MM.1S (cell line): Measurements from ENCODE around the gene ST3GAL4.

Experiments
- DNase-seq: peaks from one replicate; pipeline ENCODE4 v3.0.0-alpha.2; 2015
- H2AFZ ChIP-seq: fragments of 300-600 bp; sonication (generic); 2 replicates; pipeline ENCODE4 v1.6.0; 2016; ENCODE audit warnings: antibody characterized with exemption, low read length
- H3F3A ChIP-seq: fragments of 300-600 bp; sonication (generic); 2 replicates; pipeline ENCODE4 v1.6.1; 2016; ENCODE audit warnings: mild to moderate bottlenecking, antibody characterized with exemption, low read length, moderate library complexity, mixed read lengths; ENCODE audit not compliant: insufficient read depth
- H3K27ac ChIP-seq: fragments of 300-600 bp; sonication (generic); 2 replicates; pipeline ENCODE4 v1.5.1; 2016; ENCODE audit warnings: mild to moderate bottlenecking, low read length
- H3K27me3 ChIP-seq: fragments of 300-600 bp; sonication (generic); replicated peaks from 2 replicates; pipeline ENCODE4 v1.6.0; 2016; ENCODE audit warnings: low read length; ENCODE audit not compliant: insufficient read depth
- H3K36me3 ChIP-seq: fragments of 300-600 bp; sonication (generic); replicated peaks from 2 replicates; pipeline ENCODE4 v1.6.1; 2016; ENCODE audit warnings: mild to moderate bottlenecking, low read length, mixed read lengths; ENCODE audit not compliant: insufficient read depth
- H3K4me1 ChIP-seq: fragments of 300-600 bp; sonication (generic); 2 replicates; pipeline ENCODE4 v1.6.1; 2016; ENCODE audit warnings: low read length, mixed read lengths
- H3K4me2 ChIP-seq: fragments of 300-600 bp; sonication (generic); 2 replicates; pipeline ENCODE4 v1.6.0; 2016; ENCODE audit warnings: low read depth, low read length
- H3K4me3 ChIP-seq: fragments of 300-600 bp; sonication (generic); 2 replicates; pipeline ENCODE4 v1.5.1; 2016; ENCODE audit warnings: low read length, mixed read lengths
- H3K79me2 ChIP-seq: fragments of 300-600 bp; sonication (generic); 2 replicates; pipeline ENCODE4 v1.6.1; 2016; ENCODE audit warnings: mixed run types, low read length, mixed read lengths
- H3K9ac ChIP-seq: fragments of 300-600 bp; sonication (generic); 2 replicates; pipeline ENCODE4 v1.6.1; 2016; ENCODE audit warnings: low read length, mixed read lengths
- H3K9me2 ChIP-seq: fragments of 300-600 bp; sonication (generic); replicated peaks from 2 replicates; pipeline ENCODE4 v1.6.1; 2016; ENCODE audit warnings: mild to moderate bottlenecking, low read length, mixed read lengths; ENCODE audit not compliant: insufficient read depth
- H3K9me3 ChIP-seq: fragments of 300-600 bp; sonication (generic); replicated peaks from 2 replicates; pipeline ENCODE4 v1.6.1; 2016; ENCODE audit warnings: mild to moderate bottlenecking, low read length, mixed read lengths; ENCODE audit not compliant: insufficient read depth
- H4K20me1 ChIP-seq: fragments of 300-600 bp; sonication (generic); 2 replicates; pipeline ENCODE4 v1.6.1; 2016; ENCODE audit warnings: mild to moderate bottlenecking, low read length, moderate library complexity, mixed read lengths; ENCODE audit not compliant: insufficient read depth
- CTCF ChIP-seq: fragments of 300-600 bp; sonication (generic); IDR thresholded peaks from 2 replicates; pipeline ENCODE4 v1.5.1; 2016; ENCODE audit warnings: antibody characterized with exemption, low read length, mixed read lengths
- EZH2 ChIP-seq: fragments of 300-600 bp; sonication (generic); optimal IDR thresholded peaks from 2 replicates; pipeline ENCODE3; 2017; ENCODE audit warnings: low read depth, mild to moderate bottlenecking, antibody characterized with exemption, low read length, mixed read lengths
- EZH2phosphoT487 ChIP-seq: fragments of 300-600 bp; sonication (generic); IDR thresholded peaks from 2 replicates; pipeline ENCODE4 v1.6.1; 2018; ENCODE audit warnings: antibody characterized with exemption, low read length

ST3GAL4 gene

DNA sequence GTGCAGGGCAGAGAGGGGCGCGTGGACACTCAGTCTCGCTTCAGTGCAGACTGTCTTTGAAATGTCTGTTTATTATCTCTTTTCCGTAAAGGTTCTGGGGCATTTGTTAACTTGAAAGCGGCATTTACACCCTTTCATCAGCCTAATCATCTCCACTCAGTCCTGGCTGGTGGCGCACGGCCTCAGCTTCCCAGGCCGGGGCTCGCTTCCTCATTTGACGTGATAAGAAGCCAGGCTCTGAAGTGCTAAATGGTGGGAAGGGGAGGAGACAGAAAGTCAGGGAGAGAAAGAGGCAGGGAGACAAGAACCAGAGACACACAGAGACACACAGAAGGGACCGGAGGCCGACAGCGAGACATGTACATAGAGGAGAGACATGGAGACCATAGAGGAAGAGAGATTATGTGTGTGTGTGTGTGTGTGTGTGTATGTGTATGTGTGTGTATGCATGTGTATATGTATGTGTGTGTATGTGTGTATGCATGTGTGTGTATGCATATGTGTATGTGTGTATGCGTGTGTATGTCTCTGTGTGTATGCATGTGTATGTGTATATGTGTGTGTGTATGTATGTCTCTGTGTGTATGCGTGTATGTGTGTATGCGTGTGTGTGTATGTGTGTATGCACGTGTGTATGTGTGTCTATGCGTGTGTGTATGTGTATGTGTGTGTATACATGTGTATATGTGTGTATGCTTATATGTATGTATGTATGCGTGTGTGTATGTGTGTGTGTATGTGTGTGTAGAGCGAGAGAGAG is 101.5 kb downstream of the ST3GAL4 start:
- no peaks in the 10 kb centered on the region for H3K36me3 ChIP-seq
- H4K20me1 ChIP-seq = no peaks in the 10 kb centered on the region
- no peak overlapping the region for H3K4me3 ChIP-seq
- H3K9me2 ChIP-seq = no peaks in the 10 kb centered on the region
- H3K4me2 ChIP-seq = no peak overlapping the region
- no peak overlapping the region for H3K9ac ChIP-seq
- H3K27ac ChIP-seq = no peak overlapping the region
- TF ChIP-seq EZH2 (no peak), EZH2phosphoT487 (no peak), CTCF (no peak)
- no peaks in the 10 kb centered on the region for H3K27me3 ChIP-seq
- DNase-seq = no peak
- H3K9me3 ChIP-seq = no peaks in the 10 kb centered on the region
- H3K79me2 ChIP-seq = no peaks in the 10 kb centered on the region
- H3K4me1 ChIP-seq = no peaks in the 10 kb centered on the region
- no peak overlapping the region for H2AFZ ChIP-seq
- H3F3A ChIP-seq = no peaks in the 10 kb centered on the region

GRCh38 chr11:126457817-126458216 is 102.3 kb downstream of the ST3GAL4 start:
- Histone ChIP-seq H3K4me2 (no peak overlapping the region), H3K27ac (no peak overlapping the region), H3K9ac (no peak overlapping the region), H3K36me3 (no peaks in the 10 kb centered on the region), H3K9me3 (no peaks in the 10 kb centered on the region), H3K79me2 (no peaks in the 10 kb centered on the region), H3K27me3 (no peaks in the 10 kb centered on the region), H4K20me1 (no peaks in the 10 kb centered on the region), H3K9me2 (no peaks in the 10 kb centered on the region), H2AFZ (no peak overlapping the region), H3F3A (no peaks in the 10 kb centered on the region), H3K4me1 (no peaks in the 10 kb centered on the region), H3K4me3 (no peak overlapping the region)
- TF ChIP-seq CTCF (no peak), EZH2 (no peak), EZH2phosphoT487 (no peak)
- no peak for DNase-seq

DNA sequence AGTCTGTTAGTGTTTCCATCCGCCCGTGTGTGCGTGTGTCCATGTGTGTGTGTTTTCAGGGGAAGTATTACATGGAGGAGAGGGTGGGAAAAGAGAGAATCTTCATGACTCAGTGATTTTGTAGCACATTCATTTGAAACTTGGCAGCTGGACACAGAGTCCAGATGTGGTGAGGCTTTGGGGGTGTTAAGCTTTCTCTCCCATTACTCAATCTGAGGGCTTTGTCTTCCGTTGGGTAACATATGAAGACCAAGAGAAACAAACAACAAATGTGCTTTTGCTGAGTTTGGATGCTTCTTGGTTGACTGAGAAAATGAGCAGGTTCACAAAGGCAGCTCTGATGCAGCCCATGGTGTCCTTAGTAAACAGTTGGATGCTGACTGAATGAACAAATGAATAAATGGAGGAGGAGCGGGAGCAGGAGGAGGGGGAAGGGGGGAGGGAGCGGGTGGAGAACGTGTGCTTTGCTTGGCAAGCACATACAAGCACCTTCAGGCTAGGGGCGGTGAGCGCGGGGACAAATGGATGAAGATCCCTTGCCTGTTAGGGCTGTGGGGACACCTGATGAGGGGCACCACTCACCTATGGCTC is 104.3 kb downstream of the ST3GAL4 start:
- Histone ChIP-seq H3K27me3 (no peaks in the 10 kb centered on the region), H3F3A (peaks cover 5% of the 10 kb centered on the region; the same call in 1 of the 2 replicates), H3K27ac (no peak overlapping the region), H3K9me2 (no peaks in the 10 kb centered on the region), H3K36me3 (no peaks in the 10 kb centered on the region), H2AFZ (no peak overlapping the region), H3K4me3 (no peak overlapping the region), H4K20me1 (no peaks in the 10 kb centered on the region), H3K79me2 (no peaks in the 10 kb centered on the region), H3K4me2 (no peak overlapping the region), H3K4me1 (peaks cover 9% of the 10 kb centered on the region), H3K9ac (no peak overlapping the region), H3K9me3 (no peaks in the 10 kb centered on the region)
- TF ChIP-seq CTCF (no peak), EZH2phosphoT487 (no peak), EZH2 (no peak)
- DNase-seq = no peak
